SJCRH30 (cell line): ENCODE measurements around the gene CHRNE. TPM values are rescaled to one million over a fixed set of nuclear protein-coding genes. Genes with fewer than 3 reads are reported as not detected.

Experiments
- DNase-seq, 2 experiments: peaks; one replicate each; pipeline ENCODE4 v3.0.0-alpha.2; 2015 to 2020
- H3K27ac ChIP-seq: fragments of 250-450 bp; sonication (Bioruptor Pico); 2 replicates; pipeline ENCODE4 v1.5.1; 2020; ENCODE audit warnings: mild to moderate bottlenecking, moderate library complexity
- H3K27me3 ChIP-seq: fragments of 250-450 bp; sonication (Bioruptor Pico); 2 replicates; pipeline ENCODE4 v1.5.1; 2020; ENCODE audit warnings: mild to moderate bottlenecking, moderate library complexity
- H3K36me3 ChIP-seq: fragments of 250-450 bp; sonication (Bioruptor Pico); 2 replicates; pipeline ENCODE4 v1.5.1; 2020; ENCODE audit warnings: mild to moderate bottlenecking, moderate library complexity
- H3K4me1 ChIP-seq: fragments of 250-450 bp; sonication (Bioruptor Pico); 2 replicates; pipeline ENCODE4 v1.5.1; 2020; ENCODE audit warnings: mild to moderate bottlenecking, moderate library complexity
- H3K4me3 ChIP-seq: fragments of 250-450 bp; sonication (Bioruptor Pico); 2 replicates; pipeline ENCODE4 v1.5.1; 2020; ENCODE audit warnings: mild to moderate bottlenecking, moderate library complexity
- H3K9me3 ChIP-seq: fragments of 250-450 bp; sonication (Bioruptor Pico); replicated peaks from 2 replicates; pipeline ENCODE4 v1.5.1; 2020; ENCODE audit warnings: mild to moderate bottlenecking, moderate library complexity
- total RNA-seq: library from RNA; depleted of rRNA; stranded (reverse); fragments of >200 nt; shearing (Covaris generic); gene quantifications from 2 replicates; pipeline ENCODE4 v1.2.3, GENCODE V29; 2014; rRNA removed

CHRNE gene
- 0.10 and 0.20 TPM in 2 replicates for total RNA-seq

DNA sequence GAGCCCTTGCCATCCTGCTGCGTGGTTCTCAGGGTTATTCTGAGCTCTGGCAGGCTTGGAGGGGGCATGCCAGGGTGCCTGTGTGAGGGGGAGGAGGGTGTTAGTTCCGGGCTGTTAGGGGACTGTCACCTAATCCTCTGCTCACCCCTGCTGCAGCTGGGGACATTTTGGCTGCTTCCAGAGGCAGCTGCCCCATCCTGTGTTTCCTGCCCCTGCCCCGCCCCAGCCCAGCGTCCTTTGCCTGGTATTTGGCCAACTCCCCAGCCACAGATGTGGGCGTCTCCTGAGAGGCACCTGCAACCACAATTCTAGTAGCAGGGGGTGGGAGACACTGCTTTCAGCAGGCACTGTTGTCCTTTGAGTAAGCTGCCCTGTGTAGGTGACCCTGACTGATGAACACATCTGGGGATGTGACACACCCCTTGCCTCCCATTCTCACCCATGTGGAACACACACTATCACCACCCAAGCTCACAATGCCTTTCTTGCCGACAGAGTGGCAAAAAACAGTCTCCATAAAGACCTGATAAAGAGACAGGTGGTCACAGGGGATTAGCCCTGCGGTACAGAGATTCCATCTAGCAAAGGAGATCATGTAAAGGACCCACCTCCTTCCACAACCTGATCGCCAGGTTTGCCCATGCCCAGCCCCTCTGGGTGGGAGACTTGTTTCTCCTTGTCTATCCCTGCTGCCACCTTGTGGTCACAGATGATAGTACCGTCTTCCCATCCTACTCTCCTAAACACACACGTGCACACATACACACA lies at the start of gene CHRNE:
TSS of gene CHRNE (minus strand) at position 48 of the 768 bp plus-strand sequence. CDS start at position 13, 35 bp downstream.
- no peaks in the 10 kb centered on the region for H3K9me3 ChIP-seq
- peak; percentile 66 to 79 for DNase-seq
- H3K4me3 ChIP-seq = no peak within 1 kb of the TSS
- H3K27ac ChIP-seq = no peak within 1 kb of the TSS
- peaks cover 8% of the 10 kb centered on the region for H3K4me1 ChIP-seq
- no peaks in the 10 kb centered on the region for H3K36me3 ChIP-seq
- no peaks in the 10 kb centered on the region for H3K27me3 ChIP-seq

DNA sequence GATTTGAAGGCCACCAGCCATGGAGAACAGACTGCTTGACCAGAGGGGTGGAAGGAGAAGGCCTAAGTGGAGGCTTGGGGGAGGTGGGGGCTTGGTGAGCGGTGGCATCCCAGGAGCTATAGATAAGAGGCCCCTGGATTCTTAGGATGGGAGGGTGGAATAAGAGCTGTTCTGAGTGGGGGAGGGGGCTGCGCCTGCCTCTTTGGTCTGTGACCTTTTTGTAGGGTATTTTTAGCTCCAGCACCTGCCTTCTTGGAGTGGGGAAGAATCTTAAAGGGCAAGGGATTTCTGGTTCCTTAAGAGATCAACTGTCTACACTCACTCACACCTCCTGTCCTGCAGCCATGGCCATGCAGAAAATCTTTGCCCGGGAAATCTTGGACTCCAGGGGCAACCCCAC lies 48.6 kb upstream of the CHRNE start:
- no peak for DNase-seq
- H3K4me1 ChIP-seq = peaks cover 18% of the 10 kb centered on the region
- H3K9me3 ChIP-seq = no peaks in the 10 kb centered on the region
- H3K27me3 ChIP-seq = no peaks in the 10 kb centered on the region
- H3K36me3 ChIP-seq = peaks cover 23% of the 10 kb centered on the region
- H3K4me3 ChIP-seq = peak overlapping the region; percentile 96
- H3K27ac ChIP-seq = peak overlapping the region; percentile 98; the same call in 1 of the 2 replicates

DNA sequence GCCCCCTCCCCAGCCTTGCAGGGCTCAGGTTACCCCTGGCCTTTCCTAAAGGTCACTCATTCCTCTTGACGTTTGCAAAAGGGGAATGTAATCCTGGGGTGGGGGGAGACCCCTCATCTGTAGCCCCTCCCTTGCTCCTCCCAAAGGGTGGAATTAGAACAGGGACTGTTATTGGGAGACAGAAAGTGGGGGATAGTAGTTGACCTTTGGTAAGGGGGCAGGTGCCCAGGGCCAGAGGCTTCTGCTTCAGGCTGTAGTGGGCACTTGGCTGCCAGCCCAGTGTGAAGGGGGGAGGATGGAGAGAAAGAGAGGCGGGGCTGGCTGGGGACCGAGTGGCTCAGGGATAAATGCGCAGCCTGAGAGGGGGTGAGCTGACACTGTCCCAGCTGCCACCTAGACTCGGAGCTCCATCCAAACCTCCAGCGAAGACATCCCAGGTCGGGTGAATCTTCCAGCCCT lies 47.9 kb upstream of the CHRNE start, which contains the start of gene ENO3:
TSS of gene ENO3 (plus strand) at position 374 of the 459 bp plus-strand sequence. CDS start 711 bp downstream, outside the sequence.
- Histone ChIP-seq H3K4me3 (peak within 1 kb of the TSS; percentile 96), H3K27ac (peak within 1 kb of the TSS; percentile 98), H3K36me3 (peaks cover 27% of the 10 kb centered on the region), H3K27me3 (no peaks in the 10 kb centered on the region), H3K9me3 (no peaks in the 10 kb centered on the region), H3K4me1 (peaks cover 18% of the 10 kb centered on the region)
- peak; percentile 78 for DNase-seq

DNA sequence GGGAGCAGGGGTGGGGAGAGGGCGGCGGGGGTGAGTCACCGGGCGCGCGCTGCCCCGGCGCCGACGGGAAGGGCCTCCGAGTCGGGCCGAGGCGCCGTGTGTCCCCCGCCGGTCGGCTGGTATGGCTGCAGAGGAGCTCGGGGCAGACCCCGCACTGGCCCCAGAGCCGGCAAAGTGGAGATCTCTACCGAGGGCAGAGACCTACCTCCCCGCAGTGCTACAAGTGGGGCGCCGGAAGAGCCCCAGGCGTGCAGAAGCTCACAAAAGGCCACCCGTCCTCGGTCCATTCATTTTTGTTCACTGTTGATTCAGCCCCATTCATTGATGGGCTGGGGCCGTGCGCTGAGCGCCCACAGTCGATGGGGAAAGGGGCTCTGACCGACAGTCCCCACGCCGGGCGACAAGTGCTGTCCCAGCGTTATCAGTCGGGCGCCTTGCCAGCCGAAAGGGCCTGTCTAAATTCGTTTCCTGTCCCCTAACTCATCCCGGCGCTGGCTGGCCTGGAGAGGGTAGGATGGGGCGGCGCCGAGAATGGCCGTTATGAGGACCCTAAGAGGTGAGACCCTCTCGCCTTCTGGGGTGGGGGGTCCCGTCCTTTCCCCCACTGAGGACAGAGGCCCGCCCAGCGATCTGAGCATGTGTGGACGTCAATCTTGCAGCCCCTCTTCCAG lies 47.3 kb upstream of the CHRNE start:
- Histone ChIP-seq H3K4me1 (peaks cover 23% of the 10 kb centered on the region), H3K4me3 (peak overlapping the region; percentile 96), H3K36me3 (peaks cover 33% of the 10 kb centered on the region), H3K27me3 (no peaks in the 10 kb centered on the region), H3K9me3 (no peaks in the 10 kb centered on the region), H3K27ac (peak overlapping the region; percentile 98)
- peak; percentile 63 to 70 for DNase-seq

DNA sequence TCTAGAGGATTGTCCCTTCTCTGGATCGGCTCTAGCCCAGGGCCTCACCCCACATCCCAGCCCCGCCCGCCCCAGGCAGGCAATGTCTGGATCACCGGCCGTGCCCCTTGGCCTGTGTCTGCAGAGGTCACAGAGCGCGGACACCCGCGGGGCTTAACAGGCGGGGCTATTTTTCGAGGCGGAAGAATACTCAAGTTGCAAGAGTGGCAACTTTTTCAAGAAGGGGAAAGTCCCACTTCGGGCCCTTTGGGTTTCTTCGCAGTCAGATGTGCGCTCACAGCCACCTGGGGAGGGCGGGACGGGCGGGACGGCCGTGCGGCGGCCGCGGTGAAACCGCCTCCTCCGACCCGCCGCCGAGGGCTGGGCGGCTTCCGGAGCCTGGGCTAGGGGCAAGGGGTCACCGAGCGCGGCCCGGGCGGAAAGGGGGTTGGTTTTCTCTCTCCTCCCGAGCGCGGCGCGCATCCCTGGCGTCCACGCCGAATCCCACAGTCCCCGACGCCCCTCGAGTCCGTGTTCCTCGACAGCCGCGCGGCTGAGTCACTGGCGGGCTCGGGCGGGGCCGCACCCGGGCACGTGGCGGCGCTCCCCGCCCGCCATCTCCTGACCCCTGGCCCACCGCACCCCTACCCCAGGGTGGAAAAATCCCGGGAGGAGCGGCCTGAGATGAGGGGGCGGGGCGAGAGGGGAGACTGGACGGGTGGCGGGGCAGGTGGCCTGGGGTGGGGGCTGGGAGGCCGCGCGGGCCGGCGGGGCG lies 46.6 kb upstream of the CHRNE start:
- peak; percentile 81 to 85 for DNase-seq

DNA sequence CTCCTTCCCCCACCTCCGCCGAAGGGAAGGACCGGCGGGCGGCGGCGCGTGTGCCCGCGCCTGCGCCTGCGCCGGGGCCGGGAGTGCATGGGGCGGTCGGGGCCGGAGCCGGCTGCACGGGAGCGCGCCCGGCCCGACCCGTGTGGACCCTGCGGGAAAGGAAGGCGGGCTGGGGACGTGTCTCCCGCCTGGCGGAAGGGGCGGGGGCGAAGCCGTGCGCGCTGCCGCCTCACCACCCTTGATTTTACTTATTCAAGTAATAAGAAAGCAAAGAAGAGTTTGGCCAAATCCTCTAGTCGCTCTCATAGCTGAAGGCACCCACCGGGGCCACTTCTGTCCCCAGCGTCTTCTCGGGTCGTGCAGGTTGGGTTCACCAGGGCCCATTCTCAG lies 46.0 kb upstream of the CHRNE start:
- Histone ChIP-seq H3K4me3 (peak overlapping the region; percentile 96), H3K4me1 (peaks cover 26% of the 10 kb centered on the region), H3K9me3 (no peaks in the 10 kb centered on the region), H3K27ac (peak overlapping the region; percentile 98), H3K36me3 (peaks cover 40% of the 10 kb centered on the region), H3K27me3 (no peaks in the 10 kb centered on the region)
- DNase-seq = peak; percentile 74 to 76

More for the DNA sequence above, 46.6 kb upstream of the CHRNE start:
- Histone ChIP-seq H3K27ac (peak overlapping the region; percentile 98), H3K4me1 (peaks cover 30% of the 10 kb centered on the region), H3K9me3 (no peaks in the 10 kb centered on the region), H3K27me3 (no peaks in the 10 kb centered on the region), H3K36me3 (peaks cover 40% of the 10 kb centered on the region), H3K4me3 (peak overlapping the region; percentile 96)

DNA sequence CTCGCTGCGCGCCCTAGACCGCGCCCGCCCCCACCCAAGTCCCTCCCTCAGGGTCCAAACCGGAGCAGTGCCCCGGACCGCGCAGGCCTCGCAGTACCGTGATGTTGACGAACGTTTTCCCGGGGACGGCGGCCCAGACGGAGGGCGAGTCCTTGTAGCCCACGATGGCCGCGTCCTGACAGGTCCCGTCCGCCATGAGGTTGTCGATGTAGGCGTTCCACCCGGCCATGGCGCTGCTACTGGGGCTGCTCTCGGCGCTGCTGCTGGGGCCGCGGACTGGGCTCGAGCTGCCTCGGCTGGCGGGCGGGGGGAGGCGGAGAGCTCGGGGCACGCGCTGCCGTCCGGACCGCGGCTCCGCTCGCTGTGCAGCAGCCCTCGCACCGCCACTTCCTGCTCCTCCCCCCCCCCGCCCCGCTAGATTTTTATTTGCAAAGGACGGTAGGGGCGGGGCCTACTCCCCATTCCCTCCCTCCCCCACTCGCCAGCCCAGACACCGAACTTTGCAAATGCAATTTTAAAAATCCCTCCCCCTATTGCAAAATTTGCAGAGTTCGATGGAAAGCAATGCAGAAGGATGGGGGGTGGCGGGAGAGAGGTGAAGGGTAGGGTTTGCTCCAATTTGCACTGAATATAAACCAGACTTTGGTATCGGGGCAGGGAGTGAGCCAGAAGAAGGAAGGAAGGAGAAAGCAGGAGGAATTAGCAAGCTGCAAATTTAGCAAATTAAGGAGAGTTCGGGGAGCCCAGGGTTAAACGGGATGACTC lies 45.5 kb upstream of the CHRNE start, which contains the start of gene PFN1:
TSS of gene PFN1 (minus strand) at position 365 of the 765 bp plus-strand sequence. CDS start at position 229, 136 bp downstream.
- peak; percentile 80 to 85 for DNase-seq
- Histone ChIP-seq H3K36me3 (peaks cover 40% of the 10 kb centered on the region), H3K4me3 (peak within 1 kb of the TSS; percentile 96), H3K9me3 (no peaks in the 10 kb centered on the region), H3K27me3 (no peaks in the 10 kb centered on the region), H3K4me1 (peaks cover 20% of the 10 kb centered on the region), H3K27ac (peak within 1 kb of the TSS; percentile 98)

DNA sequence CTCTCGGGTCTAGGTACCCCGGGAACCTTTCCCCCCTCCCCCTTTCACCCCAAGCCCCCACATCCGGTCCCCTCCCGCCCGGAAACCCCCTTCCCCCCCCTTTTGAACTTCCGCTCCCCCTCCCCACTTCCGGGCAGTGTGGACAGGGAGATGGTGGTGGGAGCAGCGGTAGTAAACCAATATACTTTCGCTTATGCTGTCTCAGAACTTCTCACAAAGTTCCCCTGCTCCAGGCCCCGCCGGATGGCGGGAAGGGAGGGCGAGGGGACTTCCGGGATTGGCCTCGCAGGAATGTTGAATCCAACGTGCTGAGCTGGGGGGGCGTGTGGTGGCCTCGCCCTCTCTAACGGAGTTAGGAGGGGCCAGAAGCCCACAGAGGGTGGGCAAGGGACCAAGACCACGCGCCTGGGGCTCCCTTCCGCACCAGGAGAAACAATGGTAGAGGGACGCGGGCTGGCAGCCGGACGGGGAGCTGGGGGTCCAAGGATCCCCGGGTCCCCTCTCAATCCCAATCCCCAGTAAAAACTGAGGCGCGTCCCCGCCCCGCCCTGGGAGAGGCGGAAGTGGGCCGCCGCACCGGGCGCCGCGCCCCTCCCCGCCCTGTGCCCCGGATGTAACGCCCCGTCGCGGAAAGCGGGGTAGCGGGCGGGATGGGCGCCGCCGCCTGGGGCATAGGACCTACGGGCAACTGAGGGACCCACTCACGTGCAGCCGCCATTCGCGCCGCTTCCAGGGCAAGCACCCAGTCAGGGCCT lies 44.7 kb upstream of the CHRNE start:
- Histone ChIP-seq H3K4me1 (peaks cover 14% of the 10 kb centered on the region), H3K36me3 (peaks cover 40% of the 10 kb centered on the region), H3K27ac (peak overlapping the region; percentile 98), H3K4me3 (peak overlapping the region; percentile 96), H3K27me3 (no peaks in the 10 kb centered on the region), H3K9me3 (no peaks in the 10 kb centered on the region)
- peak; percentile 62 to 75 for DNase-seq

DNA sequence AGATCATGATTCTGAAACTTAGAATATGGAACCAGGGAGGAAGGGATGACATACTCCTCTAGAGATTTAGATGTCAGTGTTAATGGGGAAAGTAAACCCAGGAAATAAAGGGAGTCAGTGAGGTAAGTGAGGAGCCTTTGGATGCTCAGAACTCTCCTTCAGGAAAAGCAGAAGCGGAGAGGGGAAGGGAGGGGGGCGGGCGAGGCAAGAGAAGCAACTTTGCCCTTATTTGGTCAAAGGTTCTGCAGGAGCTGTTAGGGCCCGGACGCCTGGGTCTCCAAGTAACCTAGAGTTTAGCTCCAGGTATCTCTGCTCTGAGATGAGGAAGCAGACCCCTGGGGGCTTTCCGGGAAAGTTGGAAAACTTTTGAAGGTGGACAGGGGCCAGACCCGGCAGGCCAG lies 44.1 kb upstream of the CHRNE start:
- Histone ChIP-seq H3K27ac (peak overlapping the region; percentile 98), H3K4me3 (peak overlapping the region; percentile 96), H3K4me1 (peaks cover 12% of the 10 kb centered on the region), H3K27me3 (no peaks in the 10 kb centered on the region), H3K36me3 (peaks cover 40% of the 10 kb centered on the region), H3K9me3 (no peaks in the 10 kb centered on the region)
- no peak for DNase-seq

DNA sequence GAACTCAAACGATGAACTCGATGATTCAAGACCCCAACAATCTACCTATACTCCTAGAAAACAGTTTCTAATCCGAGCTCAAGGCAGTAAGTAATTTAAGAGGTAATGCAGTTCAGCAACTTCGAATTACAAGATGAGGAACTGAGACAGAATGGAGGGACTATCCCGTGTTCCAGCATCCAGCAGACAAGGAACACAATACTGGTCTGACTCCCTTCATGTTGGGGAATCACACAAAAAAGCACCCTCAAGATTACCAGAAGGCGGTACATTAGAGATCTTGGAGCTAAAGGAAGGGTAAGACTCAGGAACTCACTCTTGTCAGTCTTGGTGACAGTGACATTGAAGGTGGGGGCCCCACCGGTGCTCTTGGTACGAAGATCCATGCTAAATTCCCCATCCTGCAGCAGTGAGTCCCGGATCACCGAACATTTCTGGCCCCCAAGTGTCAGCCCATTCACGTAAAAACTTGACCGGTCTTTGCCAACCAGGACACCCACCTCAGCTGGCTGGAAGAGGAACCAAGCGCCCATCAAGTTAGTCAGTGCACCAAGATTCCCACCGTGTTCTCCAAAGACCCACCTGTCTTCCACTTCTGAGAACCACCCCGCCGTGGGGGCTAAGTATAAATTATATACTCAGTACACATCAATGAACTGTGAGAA lies 43.5 kb upstream of the CHRNE start:
- H3K36me3 ChIP-seq = peaks cover 40% of the 10 kb centered on the region

DNA sequence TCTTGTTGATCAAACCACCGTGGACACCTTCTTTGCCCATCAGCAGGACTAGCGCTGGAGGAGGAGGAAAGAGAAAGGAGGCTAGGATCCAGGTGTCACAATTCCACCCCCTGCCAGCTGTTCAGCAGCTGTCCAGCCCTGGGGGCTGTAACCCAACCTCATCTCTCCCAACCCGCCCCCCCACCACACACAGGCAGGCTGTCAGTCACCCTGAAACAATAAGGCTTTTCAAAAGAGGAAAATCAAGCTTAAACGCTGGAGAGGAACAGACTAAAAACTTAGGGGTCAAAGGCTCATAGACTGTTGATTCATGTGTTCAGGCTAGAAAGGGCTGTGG lies 43.0 kb upstream of the CHRNE start:
- no peaks in the 10 kb centered on the region for H3K27me3 ChIP-seq
- peaks cover 12% of the 10 kb centered on the region for H3K4me1 ChIP-seq
- H3K27ac ChIP-seq = peak overlapping the region; percentile 98
- H3K9me3 ChIP-seq = no peaks in the 10 kb centered on the region
- peaks cover 40% of the 10 kb centered on the region for H3K36me3 ChIP-seq
- H3K4me3 ChIP-seq = peak overlapping the region; percentile 96
- peak; percentile 77 to 92 for DNase-seq

More for the DNA sequence above, 43.5 kb upstream of the CHRNE start:
- no peaks in the 10 kb centered on the region for H3K9me3 ChIP-seq
- peaks cover 12% of the 10 kb centered on the region for H3K4me1 ChIP-seq
- no peaks in the 10 kb centered on the region for H3K27me3 ChIP-seq
- DNase-seq = no peak
- peak overlapping the region; percentile 96 for H3K4me3 ChIP-seq
- peak overlapping the region; percentile 98 for H3K27ac ChIP-seq

DNA sequence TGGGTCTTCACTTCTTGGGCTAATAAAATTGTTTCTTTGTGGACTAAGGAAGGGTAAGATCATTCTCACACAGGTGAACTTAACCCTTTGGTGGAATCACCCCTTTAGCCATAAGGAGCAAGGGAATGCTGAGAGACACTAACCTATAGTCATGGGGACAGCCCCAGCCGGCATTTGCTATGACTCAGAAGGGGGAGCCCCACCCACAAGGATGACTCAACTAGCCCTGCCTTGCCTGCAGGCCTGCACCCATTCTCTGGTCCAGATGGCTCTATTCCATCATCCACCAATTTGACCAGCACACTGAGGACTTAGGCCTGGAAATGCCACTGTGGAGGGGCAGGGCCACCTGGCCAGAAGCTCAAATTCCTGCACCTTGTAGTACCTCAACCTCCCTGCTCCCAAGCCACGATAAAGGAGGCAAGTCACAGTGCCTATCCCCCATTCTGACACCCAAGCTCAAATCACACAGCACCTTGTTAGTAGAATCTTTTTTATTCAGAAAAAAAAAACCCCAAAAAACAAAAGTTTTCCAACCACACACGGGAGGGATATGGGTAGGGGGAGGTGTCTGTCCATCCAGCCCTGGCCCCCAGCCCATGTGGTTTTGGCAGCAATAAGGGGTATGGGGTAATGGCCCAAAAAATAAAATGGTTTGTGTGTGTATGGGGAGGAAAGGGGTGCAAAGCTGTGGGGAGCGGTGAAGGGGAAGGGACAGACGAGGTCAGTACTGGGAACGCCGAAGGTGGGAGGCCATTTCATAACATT lies 42.5 kb upstream of the CHRNE start:
- H3K4me1 ChIP-seq = peaks cover 12% of the 10 kb centered on the region
- H3K27ac ChIP-seq = peak overlapping the region; percentile 98
- peaks cover 40% of the 10 kb centered on the region for H3K36me3 ChIP-seq
- H3K9me3 ChIP-seq = no peaks in the 10 kb centered on the region
- H3K4me3 ChIP-seq = peak overlapping the region; percentile 96
- DNase-seq = peak; percentile 81
- no peaks in the 10 kb centered on the region for H3K27me3 ChIP-seq
